GM19468 (cell line): ENCODE measurements around the gene RNF26.

Experiments
- ATAC-seq: cut with Tn5 transposase; IDR thresholded peaks from one replicate; pipeline ENCODE4 v1.9.1; 2021; ENCODE audit warnings: mild to moderate bottlenecking, moderate library complexity, moderate number of reproducible peaks; ENCODE audit not compliant: unreplicated experiment; ENCODE audit errors: extremely low read depth

Gene RNF26

GRCh38 chr11:119335091-119335654 is 846 bp downstream of the RNF26 start:
- ATAC-seq = no peak

DNA sequence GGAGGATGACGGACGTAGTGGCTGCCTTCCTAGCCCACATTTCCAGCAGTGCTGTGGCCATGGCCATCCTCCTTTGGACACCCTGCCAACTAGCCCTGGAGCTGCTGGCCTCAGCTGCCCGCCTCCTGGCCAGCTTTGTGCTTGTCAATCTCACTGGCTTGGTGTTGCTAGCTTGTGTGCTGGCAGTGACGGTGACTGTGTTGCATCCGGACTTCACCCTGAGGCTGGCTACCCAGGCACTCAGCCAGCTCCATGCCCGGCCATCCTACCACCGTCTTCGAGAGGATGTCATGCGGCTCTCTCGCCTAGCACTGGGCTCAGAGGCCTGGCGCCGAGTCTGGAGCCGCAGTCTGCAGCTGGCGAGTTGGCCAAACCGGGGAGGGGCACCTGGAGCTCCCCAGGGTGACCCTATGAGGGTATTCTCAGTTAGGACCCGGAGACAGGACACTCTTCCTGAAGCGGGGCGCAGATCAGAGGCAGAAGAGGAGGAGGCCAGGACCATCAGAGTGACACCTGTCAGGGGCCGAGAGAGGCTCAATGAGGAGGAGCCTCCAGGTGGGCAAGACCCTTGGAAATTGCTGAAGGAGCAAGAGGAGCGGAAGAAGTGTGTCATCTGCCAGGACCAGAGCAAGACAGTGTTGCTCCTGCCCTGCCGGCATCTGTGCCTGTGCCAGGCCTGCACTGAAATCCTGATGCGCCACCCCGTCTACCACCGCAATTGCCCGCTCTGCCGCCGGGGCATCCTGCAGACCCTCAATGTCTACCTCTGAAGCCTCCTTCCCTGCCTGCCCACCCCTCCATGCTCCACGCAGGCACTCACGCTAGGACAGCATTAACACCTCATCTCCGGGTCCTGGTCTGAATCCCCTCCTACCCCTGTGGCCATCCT is 1.6 kb downstream of the RNF26 start:
- no peak for ATAC-seq

DNA sequence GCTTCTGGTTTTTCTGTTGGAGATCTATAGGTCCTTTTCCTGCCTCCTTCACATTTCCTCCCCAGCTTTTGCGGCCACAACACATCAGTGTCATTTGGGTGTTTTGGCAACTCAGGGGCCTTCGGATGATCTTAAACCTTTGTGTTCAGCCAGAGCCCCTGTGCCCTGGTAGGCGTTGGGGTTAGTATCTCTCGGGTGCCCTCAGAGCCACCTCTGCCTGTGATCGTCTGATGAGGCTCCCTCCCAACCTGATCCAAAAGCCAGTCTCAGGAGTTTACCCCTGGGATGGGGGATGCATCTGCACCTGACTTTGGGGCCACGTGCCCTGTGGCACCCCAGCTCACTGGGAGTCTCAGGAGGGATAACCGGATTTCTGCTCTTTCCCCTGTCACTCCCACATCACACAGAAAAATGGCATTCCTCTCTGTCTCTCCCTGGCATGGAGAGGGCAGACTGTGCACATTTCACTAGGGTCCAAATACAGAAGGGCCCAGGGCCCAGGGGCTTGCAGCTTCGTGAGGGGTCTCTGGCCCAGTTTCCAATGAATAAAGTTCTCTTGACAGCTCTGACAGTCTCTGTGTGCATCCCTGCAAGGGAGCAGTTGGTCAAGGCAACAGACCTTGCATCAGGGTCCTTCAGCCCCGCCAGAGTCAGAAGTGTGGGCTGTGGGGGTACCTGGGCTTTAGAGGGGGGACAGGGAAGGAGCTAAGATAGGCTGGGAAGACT is 2.6 kb downstream of the RNF26 start:
- ATAC-seq = no peak

DNA sequence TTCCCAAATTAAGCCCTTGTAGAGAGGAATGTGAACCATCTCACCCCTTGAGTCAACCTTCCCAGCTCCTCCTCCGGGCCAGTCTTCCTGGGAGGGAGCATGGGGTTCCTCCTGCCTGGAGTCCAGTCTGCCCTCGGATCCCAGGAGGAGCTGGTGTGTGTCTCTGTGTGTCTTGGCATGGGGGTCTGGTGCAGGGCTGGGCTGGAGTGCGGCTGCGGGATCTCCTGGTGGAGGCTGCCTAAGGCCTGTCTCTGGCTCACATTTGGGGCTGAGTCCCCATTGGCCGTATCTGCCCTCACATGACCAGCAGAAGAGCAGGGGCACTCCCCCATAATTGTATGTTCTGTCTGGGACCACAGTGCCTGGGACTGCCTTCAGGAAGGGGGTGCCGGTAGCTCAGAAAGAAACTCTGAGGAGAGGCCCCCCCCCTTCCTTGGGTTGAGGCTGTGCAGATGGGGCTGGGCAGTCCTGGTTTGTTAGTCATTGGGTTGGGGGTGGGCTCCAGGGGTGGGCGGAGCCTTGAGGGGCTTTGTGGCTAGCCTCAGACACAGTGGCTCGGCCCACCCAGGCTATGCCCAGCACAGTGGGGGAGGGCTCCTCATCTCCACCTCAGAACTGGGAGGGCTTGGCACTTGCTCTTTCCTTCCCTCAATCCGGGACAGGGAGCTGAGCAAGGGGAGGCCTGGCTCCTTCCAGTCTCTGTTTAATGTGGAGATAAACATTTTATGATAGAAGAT is 3.4 kb downstream of the RNF26 start:
- ATAC-seq = no peak

GRCh38 chr11:119338318-119338890 is 4.1 kb downstream of the RNF26 start:
- ATAC-seq = no peak

GRCh38 chr11:119338965-119339588 is 4.8 kb downstream of the RNF26 start:
- no peak for ATAC-seq

GRCh38 chr11:119339589-119340334 is 5.4 kb downstream of the RNF26 start:
- no peak for ATAC-seq

GRCh38 chr11:119340335-119341221 is 6.3 kb downstream of the RNF26 start, which contains the start of gene C1QTNF5:
TSS of gene C1QTNF5 (minus strand) at chr11:119340883. CDS start at chr11:119340397, 486 bp downstream.
- no peak for ATAC-seq

- ATAC-seq = no peak
These were observed 7.1 kb downstream of the RNF26 start for GRCh38 chr11:119341222-119342022.

GRCh38 chr11:119342023-119342300 is 7.6 kb downstream of the RNF26 start:
- no peak for ATAC-seq

DNA sequence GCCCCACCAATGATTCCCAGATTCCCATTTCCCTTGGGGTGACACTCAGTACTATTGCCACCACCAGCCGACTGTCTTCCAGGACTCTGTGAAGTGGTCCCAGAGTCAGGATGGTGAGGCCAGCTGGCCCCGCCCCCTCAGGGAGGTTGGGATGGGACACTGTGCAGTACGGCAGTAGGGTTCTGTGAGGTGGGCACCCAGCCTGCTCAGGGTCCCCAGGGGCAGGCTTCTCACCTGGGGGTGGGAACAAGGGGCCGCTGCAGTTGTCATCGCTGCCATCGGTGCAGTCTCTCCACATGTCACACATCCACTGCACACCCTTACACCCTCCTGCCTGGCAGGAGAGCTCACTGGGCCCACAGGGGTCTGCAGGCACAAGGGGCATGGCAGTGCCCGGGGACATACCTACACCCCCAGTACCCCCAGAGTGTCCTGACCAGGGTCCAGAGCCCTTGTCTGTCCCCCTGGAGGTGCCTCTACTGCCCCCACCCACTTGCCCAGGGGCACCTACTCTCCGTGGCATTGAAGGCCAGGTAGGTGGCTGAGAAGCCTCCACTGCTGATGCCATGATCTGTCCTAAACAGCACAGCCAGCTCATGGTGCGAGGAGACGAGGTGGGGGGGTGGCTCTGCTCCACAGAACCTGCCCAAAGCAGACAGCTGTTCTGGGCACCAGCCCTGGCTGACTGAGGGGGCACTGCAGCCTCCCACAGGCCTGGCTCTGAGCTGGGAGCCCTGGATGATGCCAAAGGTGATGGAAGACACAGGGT is 8.2 kb downstream of the RNF26 start:
- ATAC-seq = no peak

- ATAC-seq = no peak
These were observed 9.4 kb downstream of the RNF26 start for GRCh38 chr11:119343726-119344125.

DNA sequence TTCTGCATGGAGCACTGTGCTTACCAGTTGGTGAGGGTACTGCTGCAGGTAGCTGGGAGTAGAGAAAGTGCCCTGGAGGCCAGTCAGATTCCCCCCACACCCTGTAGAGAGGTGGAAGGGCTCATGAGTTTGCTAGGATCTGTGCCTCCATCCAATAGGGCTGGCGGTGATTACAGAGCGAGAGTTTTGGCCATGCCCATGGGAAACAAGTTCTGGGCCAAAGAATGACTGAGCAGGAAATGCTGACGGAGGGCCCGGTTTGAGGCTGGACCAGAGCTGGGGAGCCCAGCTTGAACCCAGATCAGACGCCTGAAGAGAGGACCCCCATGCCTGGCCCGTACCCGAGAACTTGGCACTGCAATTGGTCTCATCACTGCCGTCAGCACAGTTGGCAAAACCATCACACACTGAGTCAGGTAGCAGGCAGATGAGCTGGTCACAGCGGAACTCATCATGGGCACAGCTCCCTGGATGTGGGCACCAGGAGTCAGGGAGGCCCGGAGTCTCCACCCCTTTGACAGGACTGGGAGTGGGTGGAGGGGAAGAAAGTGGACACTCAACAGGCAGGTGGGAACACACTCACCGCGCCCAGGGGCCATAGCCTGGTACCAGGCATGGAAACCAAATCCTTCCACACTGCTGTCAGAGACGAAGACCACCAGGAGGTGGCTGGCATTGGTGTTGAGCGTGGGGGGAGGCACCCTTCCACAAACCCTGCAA is 10.1 kb downstream of the RNF26 start:
- ATAC-seq = no peak

GRCh38 chr11:119345685-119346084 is 11.4 kb downstream of the RNF26 start:
- ATAC-seq = no peak

DNA sequence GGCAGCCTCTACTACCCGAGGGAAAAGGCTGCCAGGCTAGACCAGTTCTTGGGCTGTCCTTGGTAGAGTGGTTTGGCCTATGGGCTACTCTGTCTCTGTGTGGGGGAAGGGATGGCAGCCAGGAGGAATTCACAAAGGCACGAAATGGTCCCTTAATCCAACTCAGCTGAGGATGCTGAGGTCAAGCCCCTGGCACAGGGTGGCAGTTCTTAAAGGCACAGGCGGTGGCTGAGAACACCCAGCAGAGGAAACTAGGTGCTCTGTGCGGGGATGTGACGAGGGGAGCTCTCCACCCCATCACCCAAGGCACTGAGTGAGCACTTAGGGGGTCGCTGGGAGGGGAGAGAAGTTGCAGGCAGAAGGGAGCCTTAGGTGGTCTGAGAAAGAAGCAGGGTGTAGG is 12.3 kb downstream of the RNF26 start, which contains the start of gene MFRP:
MFRP (minus strand) TSS at position 101 of the 400 bp plus-strand sequence. CDS start 192 bp downstream, outside the sequence.
- no peak for ATAC-seq

GRCh38 chr11:119347242-119347641 is 12.9 kb downstream of the RNF26 start:
- no peak for ATAC-seq
